BLaER1 (cell line): ENCODE measurements around the gene DLG2.

Experiments used
- H3K27ac ChIP-seq: shearing (Covaris generic); formaldehyde crosslinking; 2 replicates; pipeline ENCODE4 v1.8.1; 2022
- H3K27me3 ChIP-seq: shearing (Covaris generic); formaldehyde crosslinking; 2 replicates; pipeline ENCODE4 v1.8.1; 2022
- H3K36me3 ChIP-seq: shearing (Covaris generic); formaldehyde crosslinking; 2 replicates; pipeline ENCODE4 v1.8.1; 2022
- H3K4me1 ChIP-seq: shearing (Covaris generic); formaldehyde crosslinking; 2 replicates; pipeline ENCODE4 v1.8.1; 2022
- H3K4me2 ChIP-seq: shearing (Covaris generic); formaldehyde crosslinking; 2 replicates; pipeline ENCODE4 v1.8.1; 2022
- H3K4me3 ChIP-seq: shearing (Covaris generic); formaldehyde crosslinking; 2 replicates; pipeline ENCODE4 v1.8.1; 2022
- H3K9ac ChIP-seq: shearing (Covaris generic); formaldehyde crosslinking; 2 replicates; pipeline ENCODE4 v1.8.1; 2022
- H3K9me3 ChIP-seq: shearing (Covaris generic); formaldehyde crosslinking; 2 replicates; pipeline ENCODE4 v1.8.1; 2022
- H4K20me1 ChIP-seq: shearing (Covaris generic); formaldehyde crosslinking; 2 replicates; pipeline ENCODE4 v1.8.1; 2022
- Cebpa-rat ChIP-seq: shearing (Covaris generic); IDR thresholded peaks from 2 replicates; pipeline ENCODE4 v1.8.1; 2022

The DLG2 gene

DNA sequence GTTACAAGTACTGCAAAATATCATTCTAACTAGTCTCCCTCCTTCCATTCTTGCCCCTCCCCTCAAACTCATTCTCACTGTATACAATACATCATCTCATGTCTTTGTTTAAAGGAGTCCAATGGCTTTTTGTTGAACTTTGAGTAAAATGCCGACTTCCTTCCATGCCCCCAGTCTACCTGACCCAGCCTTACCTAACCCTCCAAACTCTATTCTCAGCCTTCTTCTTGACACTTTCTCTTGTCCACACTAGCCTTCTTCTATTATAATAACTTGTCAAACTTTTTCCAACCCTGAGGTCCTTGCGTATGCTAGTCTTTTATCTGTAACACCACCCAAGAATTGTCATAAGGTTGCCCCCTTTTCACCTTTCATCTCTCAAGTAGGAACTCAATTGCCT lies 1329.6 kb downstream of the DLG2 start:
- no peaks in the 10 kb centered on the region for H3K27me3 ChIP-seq
- H3K9ac ChIP-seq = no peak overlapping the region
- H3K4me2 ChIP-seq = no peak overlapping the region
- no peak overlapping the region for H3K4me3 ChIP-seq
- no peaks in the 10 kb centered on the region for H3K9me3 ChIP-seq
- no peaks in the 10 kb centered on the region for H3K36me3 ChIP-seq
- H3K4me1 ChIP-seq = no peaks in the 10 kb centered on the region
- no peak overlapping the region for H3K27ac ChIP-seq
- no peaks in the 10 kb centered on the region for H4K20me1 ChIP-seq
- no peak for TF ChIP-seq Cebpa-rat

GRCh38 chr11:84295815-84296214 lies 1331.3 kb downstream of the DLG2 start:
- no peak overlapping the region for H3K9ac ChIP-seq
- H3K4me3 ChIP-seq = no peak overlapping the region
- H3K4me1 ChIP-seq = no peaks in the 10 kb centered on the region
- H3K4me2 ChIP-seq = no peak overlapping the region
- no peak for TF ChIP-seq Cebpa-rat
- no peaks in the 10 kb centered on the region for H3K27me3 ChIP-seq
- H4K20me1 ChIP-seq = no peaks in the 10 kb centered on the region
- no peaks in the 10 kb centered on the region for H3K9me3 ChIP-seq
- no peaks in the 10 kb centered on the region for H3K36me3 ChIP-seq
- H3K27ac ChIP-seq = no peak overlapping the region

DNA sequence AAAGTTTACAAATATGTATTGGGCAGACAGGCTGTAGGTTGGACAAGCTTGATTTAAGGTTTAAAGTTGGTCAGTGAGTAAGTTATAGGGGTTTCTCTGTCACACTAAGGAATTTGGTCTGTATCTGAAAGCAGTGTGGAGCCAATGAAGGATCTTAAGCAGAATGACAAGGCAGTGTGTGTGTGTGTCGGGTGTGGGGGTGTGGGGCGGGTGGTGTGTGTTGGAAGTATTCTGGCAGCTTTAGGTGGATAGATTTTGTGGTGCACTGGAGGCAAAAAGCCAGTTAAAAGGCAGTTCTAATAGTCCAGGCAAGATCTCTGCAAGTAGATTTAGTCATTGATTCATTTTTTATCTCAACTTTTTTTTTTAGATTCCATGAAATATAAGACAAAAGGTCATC lies 1334.2 kb downstream of the DLG2 start:
- Histone ChIP-seq H3K9me3 (no peaks in the 10 kb centered on the region), H3K4me1 (no peaks in the 10 kb centered on the region), H3K4me2 (no peak overlapping the region), H3K27me3 (no peaks in the 10 kb centered on the region), H3K9ac (no peak overlapping the region), H3K4me3 (no peak overlapping the region), H3K27ac (no peak overlapping the region), H4K20me1 (no peaks in the 10 kb centered on the region), H3K36me3 (no peaks in the 10 kb centered on the region)
- TF ChIP-seq Cebpa-rat = no peak

DNA sequence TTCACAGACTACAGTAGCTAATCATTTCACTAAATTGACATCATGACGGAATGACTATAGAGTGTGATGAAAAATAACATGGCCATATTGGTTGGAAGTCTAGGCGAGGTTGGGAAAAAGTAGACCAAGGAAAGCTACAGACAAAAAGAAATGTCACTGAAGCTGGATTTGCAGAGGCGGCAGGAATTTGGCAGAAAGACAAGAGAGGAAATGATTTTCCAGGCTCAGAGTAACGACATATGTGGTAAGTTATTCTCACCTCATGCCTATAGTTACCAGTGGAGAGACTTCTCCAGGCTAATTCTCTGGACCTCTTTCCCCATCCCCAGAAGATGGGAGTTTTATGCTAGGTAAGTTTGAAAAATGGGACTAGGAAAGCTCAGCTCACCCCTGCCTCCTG lies 1335.1 kb downstream of the DLG2 start:
- no peaks in the 10 kb centered on the region for H4K20me1 ChIP-seq
- no peak overlapping the region for H3K4me2 ChIP-seq
- no peaks in the 10 kb centered on the region for H3K36me3 ChIP-seq
- H3K27me3 ChIP-seq = no peaks in the 10 kb centered on the region
- no peaks in the 10 kb centered on the region for H3K9me3 ChIP-seq
- H3K4me1 ChIP-seq = no peaks in the 10 kb centered on the region
- TF ChIP-seq Cebpa-rat = no peak
- H3K9ac ChIP-seq = no peak overlapping the region
- H3K4me3 ChIP-seq = no peak overlapping the region
- H3K27ac ChIP-seq = no peak overlapping the region

DNA sequence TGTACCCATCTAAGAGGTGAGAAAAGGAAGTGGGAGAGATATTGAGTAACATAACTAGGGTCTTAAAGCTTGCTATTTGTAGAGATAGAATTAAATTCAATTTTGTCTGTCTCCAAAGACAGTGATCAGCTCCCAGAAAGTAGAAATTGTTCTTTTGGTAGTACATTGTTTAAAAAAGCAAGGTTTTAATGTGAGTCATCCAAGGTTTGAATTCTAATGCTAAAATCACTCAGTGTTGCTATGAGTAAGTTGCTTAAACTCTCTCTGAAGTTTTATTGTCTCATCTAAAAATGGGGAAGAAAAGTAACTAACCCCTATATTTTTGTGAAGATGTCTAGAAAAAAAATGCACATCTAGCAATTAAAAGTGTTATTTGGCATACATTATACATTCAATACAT lies 1336.5 kb downstream of the DLG2 start:
- no peak for TF ChIP-seq Cebpa-rat
- H3K27me3 ChIP-seq = no peaks in the 10 kb centered on the region
- H3K4me1 ChIP-seq = no peaks in the 10 kb centered on the region
- no peaks in the 10 kb centered on the region for H4K20me1 ChIP-seq
- H3K9me3 ChIP-seq = no peaks in the 10 kb centered on the region
- H3K9ac ChIP-seq = no peak overlapping the region
- H3K36me3 ChIP-seq = no peaks in the 10 kb centered on the region
- H3K27ac ChIP-seq = no peak overlapping the region
- H3K4me2 ChIP-seq = no peak overlapping the region
- H3K4me3 ChIP-seq = no peak overlapping the region

DNA sequence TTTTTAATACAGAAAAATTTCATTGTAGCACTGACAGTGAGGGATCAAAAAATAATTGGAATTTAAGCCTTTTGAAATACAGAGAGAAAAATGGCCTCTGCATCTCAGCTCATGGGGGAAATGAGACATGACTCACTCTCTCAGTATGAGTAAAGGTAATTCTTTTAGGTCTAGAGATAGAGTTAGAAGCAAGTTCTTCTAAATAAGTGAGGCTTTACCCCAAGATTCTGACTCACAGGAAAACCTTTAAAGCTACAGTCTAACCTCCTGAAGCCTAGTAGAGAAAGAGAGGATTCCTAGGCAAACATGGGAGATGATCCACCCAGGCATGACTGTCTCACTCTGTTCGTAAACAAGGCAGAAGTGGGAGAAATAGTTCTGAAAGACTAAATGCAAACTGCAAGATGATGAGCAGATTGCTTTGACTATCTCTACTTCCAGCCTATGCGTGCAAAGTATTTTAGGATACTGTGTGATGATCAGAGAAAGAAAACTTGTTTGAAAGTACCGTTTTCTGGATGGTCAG lies 1337.7 kb downstream of the DLG2 start:
- Histone ChIP-seq H3K9ac (no peak overlapping the region), H3K27ac (no peak overlapping the region)
- TF ChIP-seq Cebpa-rat = no peak

GRCh38 chr11:84273541-84273940 lies 1353.6 kb downstream of the DLG2 start:
- no peak for TF ChIP-seq Cebpa-rat
- no peak overlapping the region for H3K27ac ChIP-seq

More for the DNA sequence above, 1337.7 kb downstream of the DLG2 start:
- H3K36me3 ChIP-seq = no peaks in the 10 kb centered on the region
- H3K9me3 ChIP-seq = no peaks in the 10 kb centered on the region
- H3K4me3 ChIP-seq = no peak overlapping the region
- H4K20me1 ChIP-seq = no peaks in the 10 kb centered on the region
- no peaks in the 10 kb centered on the region for H3K27me3 ChIP-seq
- no peaks in the 10 kb centered on the region for H3K4me1 ChIP-seq
- H3K4me2 ChIP-seq = no peak overlapping the region

DNA sequence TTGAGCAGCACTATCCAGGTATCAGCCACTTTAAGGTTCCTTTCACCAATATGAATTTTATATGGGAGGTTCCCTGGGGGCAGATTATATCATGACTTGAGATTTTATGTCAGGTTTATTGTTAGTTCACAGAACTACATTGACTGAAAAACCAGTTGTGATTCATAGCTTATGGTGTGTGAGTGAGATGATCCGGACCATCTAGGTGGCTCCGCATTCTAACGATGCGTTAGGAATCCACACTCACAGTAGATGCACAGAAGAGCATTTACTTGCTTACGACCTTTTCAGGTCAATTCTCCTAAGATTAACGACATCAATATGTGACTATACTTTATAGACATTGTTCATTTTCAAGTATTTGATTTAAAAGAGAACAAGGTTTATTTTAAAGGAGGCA lies 1356.7 kb downstream of the DLG2 start:
- no peak overlapping the region for H3K27ac ChIP-seq
- H3K27me3 ChIP-seq = no peaks in the 10 kb centered on the region
- TF ChIP-seq Cebpa-rat = no peak
- no peak overlapping the region for H3K4me3 ChIP-seq
- no peaks in the 10 kb centered on the region for H3K4me1 ChIP-seq
- no peaks in the 10 kb centered on the region for H4K20me1 ChIP-seq
- H3K36me3 ChIP-seq = no peaks in the 10 kb centered on the region
- no peaks in the 10 kb centered on the region for H3K9me3 ChIP-seq
- H3K4me2 ChIP-seq = no peak overlapping the region
- H3K9ac ChIP-seq = no peak overlapping the region

More at GRCh38 chr11:84273541-84273940, 1353.6 kb downstream of the DLG2 start:
- no peak overlapping the region for H3K9ac ChIP-seq
- no peak overlapping the region for H3K4me3 ChIP-seq
- no peak overlapping the region for H3K4me2 ChIP-seq
- no peaks in the 10 kb centered on the region for H3K27me3 ChIP-seq
- no peaks in the 10 kb centered on the region for H3K9me3 ChIP-seq
- no peaks in the 10 kb centered on the region for H4K20me1 ChIP-seq
- no peaks in the 10 kb centered on the region for H3K4me1 ChIP-seq
- H3K36me3 ChIP-seq = no peaks in the 10 kb centered on the region

GRCh38 chr11:84264066-84264465 lies 1363.1 kb downstream of the DLG2 start:
- Histone ChIP-seq H3K4me2 (no peak overlapping the region), H3K4me3 (no peak overlapping the region), H3K4me1 (no peaks in the 10 kb centered on the region), H3K27ac (no peak overlapping the region), H3K36me3 (no peaks in the 10 kb centered on the region), H3K9ac (no peak overlapping the region), H3K27me3 (no peaks in the 10 kb centered on the region), H4K20me1 (no peaks in the 10 kb centered on the region), H3K9me3 (no peaks in the 10 kb centered on the region)
- TF ChIP-seq Cebpa-rat = no peak

GRCh38 chr11:84261707-84262106 lies 1365.4 kb downstream of the DLG2 start:
- Histone ChIP-seq H3K27me3 (no peaks in the 10 kb centered on the region), H3K27ac (no peak overlapping the region), H3K9ac (no peak overlapping the region), H3K4me2 (no peak overlapping the region), H3K36me3 (no peaks in the 10 kb centered on the region), H4K20me1 (no peaks in the 10 kb centered on the region), H3K4me1 (no peaks in the 10 kb centered on the region), H3K4me3 (no peak overlapping the region), H3K9me3 (no peaks in the 10 kb centered on the region)
- no peak for TF ChIP-seq Cebpa-rat

GRCh38 chr11:84260862-84261261 lies 1366.3 kb downstream of the DLG2 start:
- Histone ChIP-seq H3K36me3 (no peaks in the 10 kb centered on the region), H3K27me3 (no peaks in the 10 kb centered on the region), H3K4me3 (no peak overlapping the region), H3K9ac (no peak overlapping the region), H3K4me1 (no peaks in the 10 kb centered on the region), H4K20me1 (no peaks in the 10 kb centered on the region), H3K4me2 (no peak overlapping the region), H3K9me3 (no peaks in the 10 kb centered on the region), H3K27ac (no peak overlapping the region)
- TF ChIP-seq Cebpa-rat = no peak
